G401 (cell line): ENCODE measurements around the gene PYDC1. TPM values are rescaled to one million over a fixed set of nuclear protein-coding genes. Genes with fewer than 3 reads are reported as not detected.
"Not testable (repeated sequence)": the region's sequence is repeated elsewhere in the genome, so short reads cannot be mapped to it uniquely, and the experiment has no call there.

ENCODE experiments used
- DNase-seq: peaks from one replicate; pipeline ENCODE4 v3.0.0-alpha.2; 2015; ENCODE audit warnings: low spot score
- in situ Hi-C: cut with HindIII; loops from 2 replicates; pipeline ENCODE4 v1.10.0; 2016; ENCODE audit warnings: low sequenced_read_pairs, mixed read lengths
- total RNA-seq: library from RNA; depleted of rRNA; stranded (reverse); fragments of >200 nt; shearing (Covaris generic); gene quantifications from 2 replicates; pipeline ENCODE4 v1.2.3, GENCODE V29; 2014

The PYDC1 gene
- total RNA-seq, 1 experiment from 2014 or later, result not detected

DNA sequence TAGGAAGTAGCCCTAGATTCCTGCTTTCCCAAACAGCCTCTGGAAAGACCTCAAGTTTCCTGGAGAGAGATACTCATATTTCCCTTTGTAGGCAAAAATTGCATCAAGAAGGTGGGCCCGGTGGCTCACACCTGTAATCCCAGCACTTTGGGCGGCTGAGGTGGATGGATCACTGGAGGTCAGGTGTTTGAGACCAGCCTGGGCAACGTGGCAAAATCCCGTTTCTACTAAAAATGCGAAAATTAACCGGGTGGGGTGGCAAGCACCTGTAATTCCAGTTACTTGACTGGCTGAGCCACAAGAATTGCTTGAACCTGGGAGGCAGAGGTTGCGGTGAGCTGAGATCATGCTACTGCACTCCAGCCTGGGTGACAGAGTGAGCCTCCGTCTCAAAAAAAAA, 16.8 kb downstream of the PYDC1 start:
- DNase-seq, in situ Hi-C loops: not testable (repeated sequence)

DNA sequence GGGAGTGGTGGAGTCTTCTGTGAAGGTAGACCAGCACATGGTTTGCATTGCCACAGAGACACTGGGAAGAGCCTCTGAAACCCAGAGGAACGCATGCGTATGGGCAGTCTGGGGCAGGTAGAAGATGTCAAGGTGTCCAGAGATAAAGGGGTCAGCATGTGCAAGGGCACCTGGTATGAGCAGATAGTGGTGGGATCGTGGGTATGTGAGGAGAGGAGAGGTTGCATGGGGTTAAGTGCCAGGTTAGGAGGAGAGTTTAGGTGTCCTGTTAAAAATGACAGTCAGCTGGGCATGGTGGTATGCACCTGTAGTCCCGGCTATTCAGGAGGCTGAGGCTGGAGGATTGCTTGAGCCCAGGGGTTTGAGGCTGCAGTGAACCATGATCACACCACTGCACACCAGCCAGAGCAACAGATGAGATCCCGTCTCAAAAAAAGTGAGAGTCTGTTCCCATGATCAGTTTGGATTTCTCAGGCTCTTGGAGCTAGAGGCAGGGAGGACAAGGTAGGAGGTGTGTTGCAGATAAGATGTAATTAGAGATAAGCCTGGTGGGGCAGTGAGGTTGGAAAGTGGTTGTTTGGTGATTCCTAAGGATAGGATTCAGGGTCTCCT, 17.4 kb downstream of the PYDC1 start:
- no peak for DNase-seq
- in situ Hi-C loops, result no loop called here

DNA sequence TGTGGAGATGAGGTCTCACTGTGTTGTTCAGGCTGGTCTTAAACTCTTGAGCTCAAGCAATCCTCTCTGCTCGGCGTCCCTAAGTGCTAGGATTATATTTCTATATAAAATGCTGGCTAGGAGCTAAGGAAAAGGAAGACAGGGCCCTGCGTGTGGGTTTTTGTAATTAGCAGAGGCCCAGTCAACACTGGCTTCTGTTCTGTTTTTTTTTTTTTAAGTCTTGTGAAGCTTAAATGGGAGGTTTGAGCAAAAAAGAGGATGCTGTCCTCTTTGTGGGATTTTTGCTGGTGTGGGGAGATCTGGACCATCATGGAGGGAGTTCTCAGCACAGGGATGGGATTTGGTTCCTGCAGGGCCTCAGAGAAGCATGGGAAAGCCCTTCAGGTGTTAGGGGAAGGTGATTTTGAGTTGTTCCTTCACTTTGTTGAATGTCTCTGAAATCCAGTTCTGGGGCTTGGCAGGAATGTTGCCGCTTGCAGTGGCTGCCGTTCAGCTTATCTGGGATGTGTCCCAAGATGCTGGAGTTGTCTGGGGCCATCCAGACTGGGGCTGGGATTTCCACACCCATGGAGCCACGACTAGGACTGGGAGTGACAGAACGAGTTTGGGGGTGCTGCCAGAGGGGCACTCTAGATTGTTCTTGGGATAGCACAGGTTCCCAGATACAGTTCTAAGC, 18.6 kb downstream of the PYDC1 start:
- in situ Hi-C loops, result no loop called here
- DNase-seq, result no peak

DNA sequence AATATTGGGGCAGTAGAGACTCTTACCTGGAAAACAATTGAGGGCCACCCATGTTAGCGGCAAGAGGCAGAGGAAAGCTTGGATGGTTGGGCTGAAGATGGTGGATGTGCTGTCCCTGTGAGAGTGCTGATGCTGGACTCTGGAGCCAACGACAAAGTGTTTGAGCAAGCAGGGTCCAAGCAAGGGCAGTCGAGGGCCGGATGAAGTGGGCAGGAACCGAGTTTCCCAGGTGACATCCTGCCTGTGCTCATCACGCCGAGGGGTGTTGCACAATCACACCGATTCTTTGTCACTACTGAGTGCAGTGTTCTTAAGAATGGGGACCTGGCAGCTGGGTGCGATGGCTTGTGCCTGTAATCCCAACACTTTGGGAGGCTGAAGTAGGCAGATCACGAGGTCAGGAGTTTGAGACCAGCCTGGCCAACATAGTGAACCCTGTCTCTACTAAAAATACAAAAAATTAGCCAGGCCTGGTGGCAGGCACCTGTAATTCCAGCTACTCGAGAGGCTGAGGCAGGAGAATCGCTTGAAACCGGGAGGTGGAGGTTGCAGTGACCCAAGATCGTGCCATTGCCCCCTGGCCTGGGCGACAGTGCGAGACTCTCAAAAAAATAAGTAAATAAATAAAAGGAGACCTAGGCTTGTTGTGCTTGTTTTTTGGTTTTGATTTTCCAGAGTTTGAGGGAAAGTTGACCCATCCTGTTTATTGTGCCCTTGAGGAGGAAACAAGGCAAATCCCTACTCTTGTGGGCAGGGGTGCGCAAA, 20.4 kb downstream of the PYDC1 start:
- DNase-seq, result no peak
- in situ Hi-C loops, result no loop called here

DNA sequence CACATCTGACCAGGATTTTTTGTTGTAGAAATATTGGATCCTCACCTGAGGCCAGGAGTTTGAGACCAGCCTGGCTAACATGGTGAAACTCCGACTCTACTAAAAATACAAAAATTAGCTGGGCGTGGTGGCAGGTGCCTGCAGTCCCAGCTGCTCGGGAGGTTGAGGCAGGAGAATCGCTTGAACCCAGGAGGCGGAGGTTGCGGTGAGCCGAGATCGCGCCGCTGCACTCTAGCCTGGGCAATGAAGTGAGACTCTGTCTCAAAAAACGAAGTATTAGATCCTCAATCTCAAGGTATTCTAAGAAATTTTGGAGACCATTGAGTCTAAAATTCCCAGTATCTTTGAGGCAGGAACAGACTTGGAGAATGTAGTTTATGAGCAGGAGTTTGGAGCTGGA, 21.1 kb downstream of the PYDC1 start:
- in situ Hi-C loops, DNase-seq: not testable (repeated sequence)

DNA sequence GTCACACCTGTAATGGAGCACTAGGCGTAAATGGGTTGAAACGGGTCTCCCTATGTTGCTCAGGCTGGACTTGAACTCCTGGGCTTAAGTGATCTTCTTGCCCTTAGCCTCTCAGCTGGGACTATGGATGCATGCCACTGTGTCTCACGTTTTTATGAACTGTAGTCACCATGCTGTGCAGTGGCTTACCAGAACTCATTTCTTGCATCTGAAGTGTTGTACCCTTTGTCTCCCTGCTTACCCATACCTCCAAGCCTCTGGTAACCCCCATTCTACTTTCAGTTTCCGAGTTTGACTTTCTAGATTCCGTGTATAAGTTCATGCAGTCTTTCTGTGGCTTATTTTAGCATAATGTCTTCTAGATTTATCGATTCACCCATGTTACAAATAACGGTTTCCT, 22.0 kb downstream of the PYDC1 start:
- DNase-seq, result no peak
- in situ Hi-C loops, result no loop called here

DNA sequence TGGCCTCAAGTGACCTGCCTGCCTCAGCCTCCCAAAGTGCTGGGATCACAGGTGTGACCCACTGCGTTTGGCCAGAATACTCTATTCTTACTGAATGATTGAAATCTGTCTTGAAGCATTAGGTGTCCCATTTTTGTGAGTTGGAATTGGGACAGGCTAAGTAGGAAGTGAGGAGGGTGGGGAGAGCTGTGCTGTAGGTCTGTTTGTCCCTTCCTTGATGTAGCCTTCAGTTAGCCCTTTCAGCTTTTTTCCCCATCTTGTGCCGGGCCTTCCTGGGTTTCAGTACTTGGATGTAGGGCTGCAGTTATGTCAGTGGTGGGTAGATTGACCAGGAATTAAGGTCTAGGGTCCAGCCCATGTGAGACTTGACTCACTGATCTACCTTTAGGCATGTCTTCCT, 23.1 kb downstream of the PYDC1 start:
- in situ Hi-C loops, result no loop called here
- DNase-seq, result no peak

DNA sequence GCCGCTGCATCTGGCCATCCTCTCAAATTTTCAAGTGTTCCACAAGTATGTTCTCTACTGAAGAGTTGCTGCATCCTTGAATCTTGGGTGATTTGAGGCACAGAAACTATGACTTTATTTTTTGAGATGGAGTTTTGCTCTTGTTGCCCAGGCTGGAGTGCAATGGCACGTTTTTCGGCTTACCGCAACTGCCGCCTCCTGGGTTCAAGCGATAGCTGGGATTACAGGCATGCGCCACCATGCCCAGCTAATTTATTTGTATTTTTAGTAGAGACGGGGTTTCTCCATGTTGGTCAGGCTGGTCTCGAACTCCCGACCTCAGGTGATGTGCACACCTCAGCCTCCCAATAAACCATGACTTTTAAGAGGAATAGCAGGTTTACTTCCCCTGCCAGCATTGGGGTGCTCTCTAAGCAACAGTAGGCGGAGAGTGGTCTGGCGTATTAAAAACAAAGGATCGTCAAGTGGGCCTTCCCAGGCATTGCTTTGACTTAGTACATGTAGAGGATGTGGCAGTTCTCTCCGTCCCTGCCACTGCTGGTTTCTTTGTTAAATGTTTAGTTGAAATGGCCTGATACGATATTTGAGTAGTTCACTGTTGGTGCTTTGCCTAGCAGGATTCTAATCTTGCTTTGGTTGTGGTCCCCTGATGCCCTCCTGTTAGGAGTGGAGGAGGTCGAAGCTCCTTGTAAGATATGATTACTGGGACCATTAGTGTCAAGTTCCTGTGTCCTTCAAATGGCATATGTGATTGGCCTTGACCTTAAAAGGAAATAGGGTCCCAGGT, 23.9 kb downstream of the PYDC1 start:
- no peak for DNase-seq
- in situ Hi-C loops, result no loop called here

DNA sequence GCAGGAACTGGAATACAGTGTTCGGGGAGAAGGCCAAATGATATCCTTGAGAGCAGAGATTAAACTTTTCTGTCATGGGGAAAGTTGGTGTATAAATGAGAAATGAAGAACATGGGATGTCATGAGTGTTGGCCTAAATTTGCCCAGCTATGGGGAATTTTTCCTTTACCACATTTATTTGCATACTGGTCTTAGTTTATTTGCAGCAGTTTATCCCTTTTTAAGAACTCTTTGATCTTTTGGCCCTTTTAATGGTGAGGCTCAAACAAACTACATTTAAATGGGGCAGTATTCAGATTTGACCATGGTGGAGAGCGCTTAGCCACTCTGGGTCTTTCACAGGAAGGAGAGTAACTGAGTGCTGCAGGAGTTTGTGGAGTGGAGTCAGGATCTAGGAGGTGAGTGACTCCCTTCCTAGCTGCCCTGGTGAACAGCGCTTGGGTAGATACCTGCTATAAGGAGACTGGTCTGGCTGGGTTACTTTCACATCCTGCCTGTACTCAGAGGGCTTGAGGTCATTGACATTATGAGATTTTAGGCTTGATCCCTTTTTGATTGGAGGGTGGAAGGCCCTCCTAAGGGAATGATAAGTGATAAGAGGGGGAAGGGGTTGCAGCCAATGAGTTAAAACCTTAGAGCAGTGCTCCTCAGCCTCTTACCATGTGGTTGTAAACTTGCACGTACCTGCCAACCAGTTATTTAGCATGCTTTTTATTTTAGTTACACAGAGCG, 25.1 kb downstream of the PYDC1 start:
- in situ Hi-C loops, result no loop called here
- DNase-seq, result no peak

DNA sequence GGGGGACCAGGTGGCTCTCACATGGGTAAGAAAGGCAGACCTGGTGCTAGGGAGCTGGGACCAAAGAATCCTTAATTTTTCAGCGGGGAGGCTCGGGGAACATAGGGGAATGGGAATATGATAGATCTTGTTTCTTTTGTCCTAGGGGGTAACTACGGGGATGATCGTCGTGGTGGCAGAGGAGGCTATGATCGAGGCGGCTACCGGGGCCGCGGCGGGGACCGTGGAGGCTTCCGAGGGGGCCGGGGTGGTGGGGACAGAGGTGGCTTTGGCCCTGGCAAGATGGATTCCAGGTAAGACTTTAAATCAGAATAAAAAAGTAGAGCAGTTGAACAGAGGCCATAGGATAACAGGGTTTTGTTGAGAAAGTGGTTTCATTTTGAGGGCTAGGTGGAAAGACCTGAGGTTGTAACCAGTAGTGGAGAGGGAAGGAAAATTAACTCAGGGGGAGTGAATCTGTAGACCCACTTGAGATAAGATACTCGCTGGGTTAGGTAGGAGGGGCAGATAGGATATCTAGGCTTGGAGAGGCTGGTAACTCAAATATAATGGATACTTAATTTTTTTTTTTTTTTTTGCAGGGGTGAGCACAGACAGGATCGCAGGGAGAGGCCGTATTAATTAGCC, 26.0 kb downstream of the PYDC1 start:
- in situ Hi-C loops, result no loop called here
- no peak for DNase-seq

DNA sequence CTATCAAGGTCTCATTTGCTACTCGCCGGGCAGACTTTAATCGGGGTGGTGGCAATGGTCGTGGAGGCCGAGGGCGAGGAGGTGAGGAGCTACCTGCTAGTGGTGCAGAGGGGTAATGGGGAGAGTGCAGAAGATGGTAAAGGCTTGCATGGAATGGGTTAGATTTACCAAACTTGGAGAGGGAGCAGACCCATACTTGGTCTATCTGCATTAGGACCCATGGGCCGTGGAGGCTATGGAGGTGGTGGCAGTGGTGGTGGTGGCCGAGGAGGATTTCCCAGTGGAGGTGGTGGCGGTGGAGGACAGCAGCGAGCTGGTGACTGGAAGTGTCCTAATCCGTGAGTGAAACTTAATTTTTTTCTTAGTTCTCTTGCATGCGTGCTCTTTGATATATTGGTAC, 26.9 kb downstream of the PYDC1 start:
- in situ Hi-C loops, result no loop called here
- DNase-seq, result no peak

DNA sequence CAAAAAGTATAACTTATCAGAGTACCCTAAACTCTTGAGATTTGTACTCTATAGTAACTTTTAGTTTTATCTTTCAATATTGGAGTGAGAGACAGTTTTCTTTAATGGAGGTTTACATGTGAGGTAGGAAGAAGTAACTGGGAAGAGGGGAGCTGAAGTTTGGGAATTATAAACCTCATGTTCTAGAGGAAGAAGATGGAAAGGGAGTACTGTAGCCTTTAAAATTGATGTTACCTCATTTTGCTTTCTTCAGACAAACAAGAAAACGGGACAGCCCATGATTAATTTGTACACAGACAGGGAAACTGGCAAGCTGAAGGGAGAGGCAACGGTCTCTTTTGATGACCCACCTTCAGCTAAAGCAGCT, 27.5 kb downstream of the PYDC1 start:
- no peak for DNase-seq
- in situ Hi-C loops, result no loop called here

DNA sequence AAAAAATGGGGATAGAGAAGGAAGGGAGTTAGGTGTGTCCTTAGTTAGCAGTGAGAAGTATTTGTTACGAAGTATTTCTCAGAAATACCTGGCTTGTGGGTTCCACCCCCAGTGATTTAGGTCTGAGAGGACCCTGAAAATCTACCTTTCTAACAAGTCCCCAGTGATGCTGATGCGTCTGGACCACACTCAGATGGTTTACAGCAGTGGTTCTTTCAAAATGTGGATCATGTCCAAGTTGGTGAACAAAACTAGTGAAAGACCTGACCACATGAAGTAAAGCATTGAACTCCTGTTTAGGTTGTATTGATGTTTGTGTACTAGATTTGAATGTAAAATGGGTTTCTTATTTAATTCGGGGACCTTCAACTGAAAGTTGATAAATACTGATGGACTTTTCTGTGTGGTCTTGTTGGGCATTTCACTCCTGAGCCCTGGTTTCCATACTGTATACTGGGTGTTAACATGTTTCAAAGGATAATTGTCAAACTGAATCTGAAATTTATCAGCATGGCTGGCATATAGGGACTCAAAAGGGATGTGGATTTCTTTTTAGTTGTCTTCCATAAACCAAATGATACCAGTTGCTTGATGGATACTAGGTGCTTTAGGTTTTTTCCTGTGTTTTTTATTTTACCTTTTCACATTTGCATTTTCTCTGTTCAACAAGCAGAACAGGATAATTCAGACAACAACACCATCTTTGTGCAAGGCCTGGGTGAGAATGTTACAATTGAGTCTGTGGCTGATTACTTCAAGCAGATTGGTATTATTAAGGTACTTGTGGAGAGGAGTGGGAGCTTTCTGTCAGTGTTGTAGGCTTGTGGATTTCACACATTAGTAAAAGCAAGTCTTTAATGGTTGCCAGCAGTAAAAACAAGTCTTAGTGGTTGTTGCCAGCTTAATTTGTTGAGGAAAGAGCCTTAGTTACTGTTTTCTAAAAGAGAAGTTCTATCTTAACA, 28.2 kb downstream of the PYDC1 start:
- in situ Hi-C loops, result no loop called here
- no peak for DNase-seq

DNA sequence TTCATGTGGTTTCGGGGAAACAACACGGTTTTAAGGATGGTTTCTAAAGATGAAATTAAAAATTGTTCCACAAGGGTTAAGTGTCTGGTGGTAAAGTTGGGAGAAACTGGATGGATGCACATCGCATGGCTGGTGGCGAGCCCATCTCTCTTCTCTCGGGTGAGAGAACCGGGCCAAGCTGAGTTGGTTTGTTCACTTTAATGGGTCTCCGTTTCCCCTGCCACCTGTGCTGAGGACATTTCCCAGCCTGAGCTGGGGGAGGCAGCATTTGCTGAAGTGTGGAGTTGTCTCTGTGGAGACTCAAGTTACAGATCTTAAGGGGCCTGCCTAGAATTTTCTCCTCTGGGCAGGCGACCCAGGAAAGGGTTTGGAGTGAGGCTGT, 29.1 kb downstream of the PYDC1 start:
- no peak for DNase-seq
- in situ Hi-C loops, result no loop called here

DNA sequence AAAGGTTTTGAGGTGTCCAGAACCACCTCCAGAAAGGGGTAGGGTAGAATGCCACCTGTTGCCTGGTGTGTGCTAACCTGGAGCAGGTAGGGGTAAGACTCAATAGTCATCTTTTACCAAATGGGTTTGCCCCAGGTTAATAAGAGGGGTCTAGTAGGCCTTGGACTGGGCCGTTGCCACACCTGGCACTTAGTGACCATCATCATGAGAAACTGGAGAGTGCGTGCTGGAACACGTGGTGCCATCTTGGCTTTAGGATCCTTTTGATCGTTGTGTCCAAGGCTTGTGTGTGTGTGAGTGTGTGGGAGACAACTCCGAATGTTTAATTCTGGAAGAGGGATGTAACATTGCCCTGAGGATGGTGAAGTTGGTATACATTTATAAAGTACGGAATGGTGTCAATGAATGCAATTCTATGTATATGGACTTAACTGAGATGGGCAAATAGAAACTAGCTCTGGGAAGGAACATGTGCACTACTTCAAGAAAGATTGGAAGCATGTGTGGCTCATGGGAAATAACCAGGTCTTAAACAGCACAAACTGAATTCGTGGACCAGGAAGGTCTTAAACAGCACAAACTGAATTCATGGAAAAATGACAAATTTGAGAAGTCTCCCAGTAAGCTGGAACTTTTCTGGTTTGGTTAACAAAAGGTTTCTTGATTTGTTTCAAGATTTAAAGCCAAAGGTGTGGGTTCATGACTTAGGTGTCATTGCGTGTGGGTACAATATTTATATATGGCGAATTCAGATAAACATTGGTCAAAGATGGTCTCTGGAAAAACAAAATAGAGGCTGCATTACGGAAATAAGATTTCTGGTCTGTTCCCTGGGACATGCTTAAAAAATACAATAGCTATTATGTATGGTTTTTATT, 29.8 kb downstream of the PYDC1 start:
- in situ Hi-C loops, result no loop called here
- DNase-seq, result no peak

DNA sequence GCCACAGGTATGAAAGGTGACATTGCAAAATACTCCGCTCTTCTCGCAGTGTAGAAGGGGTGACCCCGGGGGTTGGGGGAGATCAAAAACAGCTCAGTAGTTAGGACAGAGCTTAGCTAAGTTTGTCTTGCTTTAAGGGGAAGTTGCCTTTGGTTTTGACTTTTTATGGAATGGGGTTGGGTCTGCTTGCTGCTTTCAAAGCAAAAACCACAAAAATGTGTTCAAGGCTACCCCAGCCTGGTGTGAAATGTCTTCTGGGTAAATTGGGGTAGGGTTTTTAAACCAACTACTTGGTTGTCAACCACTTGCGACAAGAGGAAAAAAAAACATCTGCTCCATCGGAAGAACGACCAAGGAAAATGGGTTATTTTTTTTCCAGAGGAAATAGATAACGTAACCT, 30.8 kb downstream of the PYDC1 start:
- no peak for DNase-seq
- in situ Hi-C loops, result no loop called here

DNA sequence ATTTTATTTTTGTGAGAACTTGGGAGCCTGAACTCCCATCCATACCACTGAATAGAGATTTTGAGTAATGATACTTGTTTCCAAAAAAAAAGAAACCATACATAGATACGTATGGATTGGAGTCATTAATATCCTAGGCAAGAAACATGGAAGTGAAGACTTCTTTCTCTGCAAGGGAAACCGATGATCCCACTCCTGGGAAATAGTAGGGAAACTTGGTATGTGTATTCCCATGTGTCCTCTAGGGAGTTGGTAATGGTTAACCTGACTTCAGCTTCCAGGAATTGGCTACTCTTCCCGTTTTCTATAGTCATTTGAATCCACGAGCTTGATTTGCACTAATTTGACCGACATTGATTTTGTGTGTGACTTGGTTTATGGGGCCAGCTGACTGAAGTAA, 31.6 kb downstream of the PYDC1 start:
- no peak for DNase-seq
- in situ Hi-C loops, result no loop called here
